Dedifferentiated amniotic fluid mesenchymal stem cell (primary cell): Measurements from ENCODE around the gene NBPF3.
"Not testable (repeated sequence)": the region's sequence is repeated elsewhere in the genome, so short reads cannot be mapped to it uniquely, and the experiment has no call there.

ENCODE experiments used
- DNase-seq: peaks from one replicate; pipeline ENCODE4 v3.0.0-alpha.2; 2016; ENCODE audit errors: extremely low spot score

NBPF3 gene

GRCh38 chr1:21438646-21439312, 1.2 kb upstream of the NBPF3 start:
- not testable (repeated sequence) for DNase-seq

GRCh38 chr1:21439345-21439720, 604 bp upstream of the NBPF3 start:
- no peak for DNase-seq

GRCh38 chr1:21440630-21441125, 741 bp downstream of the NBPF3 start:
- not testable (repeated sequence) for DNase-seq

DNA sequence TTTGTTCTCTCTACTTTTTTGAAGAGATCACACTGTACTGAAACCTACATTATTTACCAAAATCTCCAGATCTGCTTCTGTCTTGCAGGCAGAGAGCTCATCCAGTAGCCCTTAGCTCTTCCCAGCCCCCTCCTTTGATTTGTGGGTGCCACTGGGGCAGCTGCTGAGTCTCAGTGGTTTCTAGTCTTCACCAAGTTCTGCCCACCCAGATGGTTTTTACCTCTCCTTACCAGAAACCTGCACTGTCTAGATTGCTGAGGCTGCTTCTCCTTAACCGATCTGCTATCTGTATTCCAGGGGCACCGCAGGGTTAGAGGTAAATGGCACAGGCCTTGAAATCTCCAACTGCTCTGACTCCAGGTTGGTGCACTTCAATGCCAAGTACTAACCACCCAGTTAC, 6.7 kb downstream of the NBPF3 start:
- DNase-seq = not testable (repeated sequence)

DNA sequence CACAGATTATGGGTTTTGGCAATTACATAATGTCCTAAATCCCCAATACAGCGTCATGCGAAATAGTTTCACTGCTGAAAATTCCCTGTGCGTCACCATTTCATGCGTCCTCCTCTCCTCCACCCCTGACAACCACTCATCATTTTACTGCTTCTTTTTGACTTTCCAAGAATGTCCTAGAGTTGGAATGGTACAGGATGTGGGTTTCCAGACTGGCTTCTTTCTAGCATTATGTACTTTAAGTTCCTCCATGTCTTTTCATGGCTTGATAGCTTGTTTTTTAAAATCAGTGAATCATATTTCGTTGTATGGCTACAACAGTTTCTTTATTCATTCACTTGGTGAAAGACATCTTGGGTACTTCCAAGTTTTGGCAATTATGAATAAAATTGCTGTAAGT, 7.4 kb downstream of the NBPF3 start:
- peak; percentile 23 for DNase-seq

DNA sequence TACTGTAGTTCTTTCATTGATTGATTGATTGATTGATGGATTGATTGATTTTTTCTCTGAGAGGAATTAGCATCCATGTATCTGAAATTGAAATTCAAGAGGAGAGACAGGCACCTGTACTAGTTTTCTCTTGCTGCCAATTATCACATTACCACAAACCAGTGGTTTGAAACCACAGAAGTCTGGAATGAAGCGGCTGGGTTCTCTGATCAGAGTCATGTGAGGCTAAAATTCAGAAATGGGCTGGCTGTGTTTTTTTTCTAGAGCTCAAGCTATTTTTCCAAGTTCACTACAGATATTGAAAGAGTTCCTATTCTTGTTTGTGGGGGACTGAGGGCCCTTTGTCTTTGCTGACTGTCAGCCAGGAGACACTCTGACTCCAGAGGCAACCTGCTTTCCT, 10.0 kb downstream of the NBPF3 start:
- DNase-seq = no peak

DNA sequence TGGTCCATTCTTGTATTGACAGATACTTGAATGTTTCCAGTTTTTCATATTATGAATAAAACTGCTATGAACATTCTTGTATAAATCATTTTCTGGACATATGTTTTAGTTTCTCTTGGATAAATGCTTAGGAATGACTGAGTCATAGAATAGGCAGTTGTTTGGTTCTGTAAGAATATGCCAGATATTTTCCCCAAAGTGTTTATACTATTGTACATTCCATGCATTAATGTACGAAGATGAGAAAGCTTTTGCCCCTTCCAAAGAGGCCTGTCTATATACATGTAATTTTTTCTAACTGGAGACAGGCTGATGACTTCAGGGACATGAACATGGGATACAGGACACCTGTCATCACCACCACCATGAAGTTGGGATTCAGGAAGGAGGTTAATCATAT, 11.3 kb downstream of the NBPF3 start:
- peak; percentile 93 for DNase-seq

DNA sequence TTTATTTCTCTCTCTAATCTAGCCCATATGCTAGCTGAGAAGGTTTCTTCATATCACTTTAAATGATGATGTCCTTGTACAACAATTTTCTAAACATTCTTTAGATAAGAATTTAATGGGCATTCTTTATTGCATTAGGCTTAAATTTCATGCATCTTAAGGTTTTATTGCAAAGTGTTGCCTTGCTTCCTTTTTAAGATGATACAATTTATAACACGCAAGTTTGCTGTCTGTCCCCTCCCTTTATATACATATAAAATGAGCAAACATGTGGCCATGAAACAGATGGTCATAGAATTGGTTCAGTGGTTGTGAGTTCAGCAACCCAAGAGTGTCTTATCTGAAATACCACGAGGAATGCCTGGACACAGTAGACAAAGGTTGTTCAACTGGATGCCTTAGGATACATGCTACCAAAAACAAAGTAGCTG, 12.1 kb downstream of the NBPF3 start:
- peak; percentile 43 for DNase-seq

GRCh38 chr1:21453964-21454614, 14.2 kb downstream of the NBPF3 start:
- peak; percentile 22 for DNase-seq

GRCh38 chr1:21454904-21455303, 15.0 kb downstream of the NBPF3 start:
- DNase-seq = not testable (repeated sequence)

GRCh38 chr1:21457654-21458053, 17.7 kb downstream of the NBPF3 start:
- no peak for DNase-seq

GRCh38 chr1:21465127-21465526, 25.2 kb downstream of the NBPF3 start:
- not testable (repeated sequence) for DNase-seq

- DNase-seq = not testable (repeated sequence)
These were observed 28.0 kb downstream of the NBPF3 start for GRCh38 chr1:21467946-21468345.

DNA sequence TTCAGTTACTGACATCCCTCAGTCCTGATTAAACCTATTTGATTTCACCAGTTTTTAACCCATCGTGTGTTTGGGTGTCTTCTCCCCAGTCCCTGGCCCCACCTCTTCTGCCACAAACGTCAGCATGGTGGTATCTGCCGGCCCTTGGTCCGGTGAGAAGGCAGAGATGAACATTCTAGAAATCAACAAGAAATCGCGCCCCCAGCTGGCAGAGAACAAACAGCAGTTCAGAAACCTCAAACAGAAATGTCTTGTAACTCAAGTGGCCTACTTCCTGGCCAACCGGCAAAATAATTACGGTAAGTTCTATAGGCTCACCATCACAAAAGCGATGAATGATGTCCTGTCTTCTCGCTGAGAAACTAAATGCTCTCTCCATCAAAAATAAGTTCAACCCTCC, 28.7 kb downstream of the NBPF3 start:
- DNase-seq = no peak

GRCh38 chr1:21469581-21469980, 29.6 kb downstream of the NBPF3 start:
- no peak for DNase-seq

- DNase-seq = no peak
These were observed 32.9 kb downstream of the NBPF3 start for GRCh38 chr1:21472861-21473260.

DNA sequence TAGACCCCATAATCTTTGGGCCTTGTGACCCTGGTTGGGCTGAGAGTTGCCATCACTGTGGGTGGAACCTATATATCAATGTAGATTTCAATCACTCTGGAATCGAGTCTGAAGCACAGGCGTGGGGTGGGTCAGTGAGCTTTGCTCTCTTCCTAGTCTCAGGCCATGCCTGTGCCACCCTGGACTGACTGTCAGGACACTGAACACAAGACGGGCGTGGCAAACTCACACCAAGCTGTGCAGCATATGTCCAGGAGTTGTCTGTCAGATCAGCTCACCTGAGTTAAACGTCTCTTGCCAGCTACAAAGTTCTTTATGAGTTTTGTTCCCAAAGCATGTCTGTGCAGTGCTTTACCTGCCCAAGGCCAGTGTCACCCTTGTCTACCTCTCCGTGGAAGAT, 38.4 kb downstream of the NBPF3 start:
- DNase-seq = no peak

DNA sequence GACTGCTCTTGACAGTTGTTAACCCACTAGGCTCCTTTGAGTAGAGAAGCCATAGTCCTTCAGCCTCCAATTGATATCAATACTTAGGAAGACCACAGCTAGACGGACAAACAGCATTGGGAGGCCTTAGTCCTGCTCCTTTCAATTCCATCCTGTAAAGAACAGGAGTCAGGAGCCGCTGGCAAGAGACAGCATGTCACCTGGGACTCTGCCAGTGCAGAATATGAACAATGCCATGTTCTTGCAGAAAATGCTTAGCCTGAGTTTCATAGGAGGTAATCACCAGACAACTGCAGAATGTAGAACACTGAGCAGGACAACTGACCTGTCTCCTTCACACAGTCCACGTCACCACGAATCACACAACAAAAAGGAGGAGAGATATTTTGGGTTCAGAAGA, 43.9 kb downstream of the NBPF3 start:
- not testable (repeated sequence) for DNase-seq

DNA sequence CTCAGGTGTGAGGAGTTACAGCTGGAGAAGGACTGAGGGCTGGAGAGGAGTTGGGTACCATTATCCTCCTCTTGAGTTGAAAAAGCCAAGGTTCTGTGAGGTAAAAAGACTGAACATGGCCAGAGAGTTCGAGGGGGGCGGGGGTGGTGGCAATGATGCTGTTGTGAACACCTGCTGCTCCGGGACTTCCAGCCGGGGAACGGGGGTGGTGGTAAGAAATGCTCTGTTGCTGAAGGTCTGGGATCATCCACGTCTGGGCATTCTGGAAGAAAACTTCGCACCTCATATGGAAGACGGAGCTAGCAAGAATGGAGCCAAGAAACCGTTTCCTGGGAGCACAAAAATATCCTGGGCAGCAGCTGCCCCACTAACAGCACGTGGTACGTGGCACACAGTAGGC, 49.2 kb downstream of the NBPF3 start:
- no peak for DNase-seq

GRCh38 chr1:21490774-21491487, 51.0 kb downstream of the NBPF3 start:
- DNase-seq = peak; percentile 42

DNA sequence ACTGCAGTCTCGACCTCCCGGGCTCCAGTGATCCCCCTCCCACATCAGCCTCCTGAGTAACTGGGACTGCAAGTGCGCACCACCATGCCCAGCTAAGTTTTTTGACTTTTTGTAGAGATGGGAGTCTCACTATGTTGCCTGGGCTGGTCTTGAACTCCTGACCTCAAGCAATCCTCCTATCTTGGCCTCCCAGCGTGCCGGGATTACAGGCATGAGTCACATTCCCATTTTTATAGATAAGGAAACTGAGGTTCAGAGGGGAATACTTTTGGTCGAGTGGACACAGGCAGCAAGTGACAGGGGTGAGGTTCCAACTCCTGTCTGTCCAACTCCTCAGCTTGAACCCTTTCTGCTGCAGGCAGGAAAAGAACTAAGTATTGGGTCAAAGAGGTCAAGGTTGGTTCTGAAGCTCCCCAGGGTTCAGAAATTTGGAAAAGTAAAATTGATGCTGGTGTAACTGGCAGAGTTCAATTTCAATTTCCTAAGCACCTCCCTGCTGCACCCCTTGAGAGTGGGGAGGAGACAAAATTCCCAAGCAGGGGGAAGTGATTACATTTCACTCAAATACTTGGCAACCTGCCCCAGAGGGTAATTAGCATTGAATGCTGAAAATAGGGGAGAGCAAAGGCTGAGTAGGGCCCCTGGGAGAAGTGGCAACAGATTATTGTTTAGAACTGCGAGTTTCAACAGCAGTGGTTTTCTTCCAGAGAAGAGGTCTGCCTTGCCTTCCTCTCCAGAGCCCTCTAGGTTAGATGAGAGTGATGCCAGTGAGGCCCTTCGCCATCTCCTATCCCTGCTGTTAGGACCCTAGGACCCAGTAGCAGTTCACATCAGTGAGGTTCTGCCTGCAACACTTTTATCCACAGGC, 51.8 kb downstream of the NBPF3 start:
- DNase-seq = no peak

DNA sequence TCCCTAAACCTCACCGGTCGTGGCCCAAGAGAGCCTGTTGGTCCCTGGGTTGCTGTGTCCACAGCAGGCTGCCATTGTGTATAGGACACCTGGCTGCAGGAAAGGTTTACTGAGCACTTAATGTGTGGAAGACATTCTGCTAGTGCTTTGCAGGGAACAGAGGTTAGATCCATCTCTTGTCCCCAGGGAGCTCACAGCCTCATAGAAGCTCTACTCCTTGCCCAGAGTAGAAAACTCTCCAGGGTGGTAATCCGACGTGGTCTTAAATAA, 52.4 kb downstream of the NBPF3 start:
- DNase-seq = no peak
